ENCODE measurements around the gene OMD. TPM values are rescaled to one million over a fixed set of nuclear protein-coding genes. Genes with fewer than 3 reads are reported as not detected.

The OMD gene
- total and polyA plus RNA-seq, 2 of the 8 experiments (the other 6 are each of a cell fraction or from before 2014, with no cell fraction given): not detected

DNA sequence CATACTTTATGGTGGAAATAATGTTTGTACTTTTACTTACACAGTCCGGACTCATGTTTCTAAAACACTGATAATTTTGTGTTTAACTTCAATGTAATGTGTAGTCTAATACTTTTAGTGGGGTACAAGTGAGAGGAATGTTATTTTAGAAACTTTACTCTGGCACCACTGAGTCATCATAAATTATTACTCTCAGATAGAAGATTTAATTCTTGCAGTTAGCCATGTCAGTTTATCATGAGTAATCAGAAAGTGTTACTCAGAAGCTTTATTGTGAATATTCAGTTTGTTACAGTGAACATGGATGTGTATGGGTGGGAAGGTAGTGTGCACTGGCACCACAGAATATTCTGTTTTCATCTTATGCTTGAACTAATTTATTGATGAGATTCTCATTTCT, 39.9 kb downstream of the OMD start:
- Histone ChIP-seq H3K4ac (replicated peaks; ENCODE audit: insufficient read length, low read depth, low read length) (no peak overlapping the region), H3K9ac (replicated peaks in 1 of 4; ENCODE audit: extremely low read depth in 1 of 4, low read depth in 3 of 4, low read length in 3 of 4) (no peak overlapping the region), H3K14ac (ENCODE audit: insufficient read length) (no peak overlapping the region), H4K5ac (ENCODE audit: insufficient read length, low read depth, low read length) (no peak overlapping the region), H2AFZ (ENCODE audit: low read length) (no peak overlapping the region), H2BK20ac (ENCODE audit: low read length) (no peak overlapping the region), H3K9me3 (ENCODE audit: insufficient read depth in 2 of 2, low read depth in 1 of 2, low read length in 1 of 2) (no peaks in the 10 kb centered on the region), H2BK12ac (ENCODE audit: low read depth, low read length) (no peak overlapping the region), H3K23me2 (ENCODE audit: low read depth, low read length) (no peaks in the 10 kb centered on the region), H3K27ac (ENCODE audit: low read depth, low read length) (no peak overlapping the region), H4K91ac (replicated peaks; ENCODE audit: insufficient read length, low read length) (no peak overlapping the region), H3K4me2 (ENCODE audit: insufficient read depth in 1 of 2, low read depth in 2 of 2, low read length in 2 of 2) (no peak overlapping the region), H3K36me3 (ENCODE audit: control insufficient read depth in 2 of 4, insufficient read depth in 4 of 4, low read length in 3 of 4) (no peaks in the 10 kb centered on the region), H2AK5ac (ENCODE audit: low read depth, low read length) (no peak overlapping the region), H3K18ac (ENCODE audit: extremely low read depth, low read length) (no peak overlapping the region), H2BK5ac (ENCODE audit: low read depth, low read length) (no peak overlapping the region), H4K8ac (ENCODE audit: extremely low read depth, insufficient read depth, low read length) (no peak overlapping the region), H3K79me1 (ENCODE audit: low read depth, low read length) (no peaks in the 10 kb centered on the region), H2BK120ac (replicated peaks; ENCODE audit: low read depth, low read length) (no peak overlapping the region), H3K23ac (ENCODE audit: insufficient read length) (no peak overlapping the region), H2BK15ac (ENCODE audit: low read length) (no peak overlapping the region), H4K20me1 (replicated peaks in 1 of 2; ENCODE audit: control insufficient read depth in 1 of 2, insufficient read depth in 2 of 2, low read length in 2 of 2) (no peaks in the 10 kb centered on the region), H3K4me3 (ENCODE audit: extremely low read depth in 1 of 4, insufficient read depth in 2 of 4, low read depth in 3 of 4, low read length in 4 of 4) (no peak overlapping the region), H3K79me2 (ENCODE audit: control insufficient read depth in 1 of 2, insufficient read depth in 2 of 2, low read length in 2 of 2) (no peaks in the 10 kb centered on the region), H3K27me3 (replicated peaks in 1 of 4; ENCODE audit: control insufficient read depth in 3 of 4, extremely low read depth in 1 of 4, insufficient read depth in 3 of 4, low read length in 3 of 4) (no peaks in the 10 kb centered on the region), H3K56ac (replicated peaks; ENCODE audit: insufficient read length, low read depth, low read length) (no peak overlapping the region), H3K4me1 (replicated peaks in 1 of 4; ENCODE audit: control insufficient read depth in 3 of 4, insufficient read depth in 4 of 4, low read length in 3 of 4) (no peaks in the 10 kb centered on the region; a peak in 1 of 7 replicates)
- DNase-seq (ENCODE audit: low read depth in 1 of 2, low spot score in 2 of 2) (no peak), FAIRE-seq (no peak)
- no peak for TF ChIP-seq RNF2 (IDR thresholded peaks at IDR 0.05; ENCODE audit: borderline replicate concordance, low read depth, low read length, missing control alignments, poor library complexity, severe bottlenecking)
- TF ChIP-seq JUN (IDR thresholded peaks at IDR 0.05; ENCODE audit: low read depth, low read length): no peak
- CTCF ChIA-PET (ENCODE audit: partially characterized antibody): no interaction called here
- 94% methylated on average over 1 of the region's 1 CpG; no CpG with 5 or more reads in 1 of the 2 experiments for WGBS, 2 experiments (ENCODE audit: extremely low coverage in 1 of 2, insufficient coverage in 1 of 2, insufficient read length in 1 of 2, insufficient replicate concordance in 2 of 2, low coverage in 1 of 2, low lambda C conversion rate in 2 of 2, missing lambda C conversion rate in 1 of 2)
- POLR2A ChIA-PET (ENCODE audit: partially characterized antibody): no interaction called here

Data from H1 (cell line).